Panc1 (cell line): Measurements from ENCODE around the gene FBXL22.

Experiments
- CTCF ChIP-seq: fragments of 450-650 bp; IDR thresholded peaks from 2 replicates; pipeline ENCODE4 v1.5.1; 2017; ENCODE audit warnings: mild to moderate bottlenecking
- POLR2AphosphoS5 ChIP-seq: IDR thresholded peaks from 2 replicates; pipeline ENCODE4 v1.6.1; 2012; ENCODE audit warnings: mild to moderate bottlenecking, low read depth, low read length, moderate library complexity
- REST ChIP-seq, 2 experiments: IDR thresholded peaks; 2 replicates each; pipeline ENCODE4 v1.6.1; 2011 to 2012; ENCODE audit warnings: low read depth in 2 of 2, control low read depth in 1 of 2, low read length in 1 of 2, mild to moderate bottlenecking in 1 of 2, moderate library complexity in 1 of 2; ENCODE audit not compliant: insufficient read depth in 1 of 2
- TCF7L2 ChIP-seq: IDR thresholded peaks from 2 replicates; pipeline ENCODE4 v1.6.1; 2011; ENCODE audit warnings: mild to moderate bottlenecking, low read depth, low read length, inconsistent platforms

- TF ChIP-seq REST (IDR thresholded peaks at IDR 0.05; ENCODE audit: insufficient read depth in 1 of 2, low read depth in 2 of 2, low read length in 1 of 2) (no peak), CTCF (no peak), POLR2AphosphoS5 (no peak), TCF7L2 (no peak)
Observed at GRCh38 chr15:63564093-63564492, 33.1 kb upstream of the FBXL22 start.
